HG02610 (cell line): Measurements from ENCODE around the gene SLC18A3.

Experiments used
- ATAC-seq: cut with Tn5 transposase; IDR thresholded peaks from one replicate; pipeline ENCODE4 v1.9.1; 2021; ENCODE audit warnings: mild to moderate bottlenecking, moderate library complexity; ENCODE audit not compliant: unreplicated experiment

The SLC18A3 gene

GRCh38 chr10:49610458-49611165 is 502 bp downstream of the SLC18A3 start:
- ATAC-seq, result no peak

GRCh38 chr10:49611166-49611815 is 1.2 kb downstream of the SLC18A3 start:
- no peak for ATAC-seq

GRCh38 chr10:49611816-49612512 is 1.9 kb downstream of the SLC18A3 start:
- no peak for ATAC-seq

- ATAC-seq, result no peak
These were observed 2.5 kb downstream of the SLC18A3 start for GRCh38 chr10:49612513-49613164.

GRCh38 chr10:49613165-49613881 is 3.2 kb downstream of the SLC18A3 start:
- no peak for ATAC-seq

- no peak for ATAC-seq
These were observed 3.8 kb downstream of the SLC18A3 start, which contains the start of gene CHAT for GRCh38 chr10:49613882-49614241. TSS of gene CHAT (plus strand) at chr10:49614037. CDS start at chr10:49614190, 153 bp downstream.

GRCh38 chr10:49614242-49615198 is 4.4 kb downstream of the SLC18A3 start:
- no peak for ATAC-seq

- no peak for ATAC-seq
These were observed 5.1 kb downstream of the SLC18A3 start for GRCh38 chr10:49615213-49615612.

GRCh38 chr10:49615721-49616120 is 5.6 kb downstream of the SLC18A3 start:
- no peak for ATAC-seq

GRCh38 chr10:49616421-49617101 is 6.5 kb downstream of the SLC18A3 start:
- no peak for ATAC-seq

GRCh38 chr10:49617121-49618020 is 7.3 kb downstream of the SLC18A3 start:
- no peak for ATAC-seq

- ATAC-seq, result no peak
These were observed 8.7 kb downstream of the SLC18A3 start for GRCh38 chr10:49618821-49619220.

- ATAC-seq, result no peak
These were observed 9.5 kb downstream of the SLC18A3 start for GRCh38 chr10:49619613-49620012.

- ATAC-seq, result no peak
These were observed 10.2 kb downstream of the SLC18A3 start for GRCh38 chr10:49620286-49620810.

GRCh38 chr10:49620841-49621378 is 10.8 kb downstream of the SLC18A3 start:
- ATAC-seq, result no peak

- ATAC-seq, result no peak
These were observed 11.5 kb downstream of the SLC18A3 start for GRCh38 chr10:49621561-49621960.
